H9 (cell line): ENCODE results near the gene SLPI. TPM values are rescaled to one million over a fixed set of nuclear protein-coding genes. Genes with fewer than 3 reads are reported as not detected.

ENCODE experiments used
- DNase-seq: peaks from one replicate; pipeline ENCODE4 v3.0.0-alpha.2; 2017
- H2AFZ ChIP-seq: one replicate; pipeline ENCODE4 v1.6.1; 2013; ENCODE audit warnings: mild to moderate bottlenecking, low read length, control low read depth, moderate library complexity
- H2AK5ac ChIP-seq: 2 replicates; pipeline ENCODE4 v1.6.1; 2013; ENCODE audit warnings: low read length, control low read depth, mixed read lengths; ENCODE audit not compliant: insufficient read length
- H2BK120ac ChIP-seq: one replicate; pipeline ENCODE4 v1.6.1; 2013; ENCODE audit warnings: low read depth, mild to moderate bottlenecking, low read length, control low read depth, inconsistent platforms; ENCODE audit not compliant: poor library complexity, severe bottlenecking
- H2BK12ac ChIP-seq: 2 replicates; pipeline ENCODE4 v1.6.1; 2013; ENCODE audit warnings: low read length, control low read depth, mixed read lengths, low read depth; ENCODE audit not compliant: insufficient read length
- H2BK15ac ChIP-seq: 2 replicates; pipeline ENCODE4 v1.6.1; 2013; ENCODE audit warnings: low read depth, low read length, control low read depth
- H2BK20ac ChIP-seq: one replicate; pipeline ENCODE4 v1.6.1; 2013; ENCODE audit warnings: low read depth, mild to moderate bottlenecking, low read length, control low read depth, inconsistent platforms; ENCODE audit not compliant: poor library complexity, severe bottlenecking
- H2BK5ac ChIP-seq: 2 replicates; pipeline ENCODE4 v1.6.1; 2013; ENCODE audit warnings: low read length, control low read depth, mixed read lengths; ENCODE audit not compliant: insufficient read length
- H3K14ac ChIP-seq: 2 replicates; pipeline ENCODE4 v1.6.1; 2013; ENCODE audit warnings: low read length, control low read depth; ENCODE audit not compliant: insufficient read depth
- H3K18ac ChIP-seq: 2 replicates; pipeline ENCODE4 v1.6.1; 2013; ENCODE audit warnings: low read depth, mild to moderate bottlenecking, mixed read lengths, low read length, control low read depth; ENCODE audit not compliant: insufficient read length
- H3K23ac ChIP-seq: 2 replicates; pipeline ENCODE4 v1.6.1; 2013; ENCODE audit warnings: low read length, control low read depth, mixed read lengths, low read depth; ENCODE audit not compliant: insufficient read length
- H3K23me2 ChIP-seq: 2 replicates; pipeline ENCODE4 v1.6.1; 2013; ENCODE audit warnings: low read depth, mild to moderate bottlenecking, mixed read lengths, low read length, control low read depth; ENCODE audit not compliant: insufficient read length, poor library complexity, severe bottlenecking
- H3K27ac ChIP-seq: 2 replicates; pipeline ENCODE4 v1.5.1; 2013; ENCODE audit warnings: low read length, control low read depth, mixed read lengths, low read depth; ENCODE audit not compliant: insufficient read length
- H3K27me3 ChIP-seq: 2 replicates; pipeline ENCODE4 v1.6.1; 2013; ENCODE audit warnings: low read length, control low read depth, inconsistent platforms; ENCODE audit not compliant: insufficient read depth
- H3K4ac ChIP-seq: 2 replicates; pipeline ENCODE4 v1.6.1; 2013; ENCODE audit warnings: low read depth, mild to moderate bottlenecking, control low read depth, inconsistent platforms, low read length, moderate library complexity
- H3K4me1 ChIP-seq: 2 replicates; pipeline ENCODE4 v1.6.1; 2013; ENCODE audit warnings: low read length, control low read depth, inconsistent platforms; ENCODE audit not compliant: insufficient read depth
- H3K4me2 ChIP-seq: 2 replicates; pipeline ENCODE4 v1.6.1; 2013; ENCODE audit warnings: low read length, control low read depth, mixed read lengths; ENCODE audit not compliant: insufficient read length, insufficient read depth
- H3K56ac ChIP-seq: 2 replicates; pipeline ENCODE4 v1.6.1; 2013; ENCODE audit warnings: low read depth, mild to moderate bottlenecking, mixed read lengths, low read length, control low read depth; ENCODE audit not compliant: insufficient read length
- H3K79me1 ChIP-seq: 2 replicates; pipeline ENCODE4 v1.6.1; 2013; ENCODE audit warnings: low read depth, mild to moderate bottlenecking, moderate library complexity, low read length, control low read depth, inconsistent platforms; ENCODE audit not compliant: insufficient read depth, poor library complexity, severe bottlenecking
- H3K79me2 ChIP-seq: 2 replicates; pipeline ENCODE4 v1.6.1; 2013; ENCODE audit warnings: low read length, control low read depth, inconsistent platforms; ENCODE audit not compliant: insufficient read depth
- H3K9ac ChIP-seq: 2 replicates; pipeline ENCODE4 v1.6.1; 2013; ENCODE audit warnings: low read length, control low read depth, mixed read lengths; ENCODE audit not compliant: insufficient read length; ENCODE audit errors: extremely low read depth
- H3K9me3 ChIP-seq: one replicate; pipeline ENCODE4 v1.6.1; 2013; ENCODE audit warnings: low read depth, low read length, inconsistent platforms; ENCODE audit not compliant: control insufficient read depth
- H3T11ph ChIP-seq: one replicate; pipeline ENCODE4 v1.6.1; 2013; ENCODE audit warnings: mild to moderate bottlenecking, low read length, control low read depth, inconsistent platforms
- H4K20me1 ChIP-seq: one replicate; pipeline ENCODE4 v1.6.1; 2013; ENCODE audit not compliant: control insufficient read depth, insufficient read length, insufficient read depth
- H4K5ac ChIP-seq: 2 replicates; pipeline ENCODE4 v1.6.1; 2013; ENCODE audit warnings: low read depth, mild to moderate bottlenecking, mixed read lengths, low read length, control low read depth; ENCODE audit not compliant: insufficient read length
- H4K8ac ChIP-seq: replicated peaks from 2 replicates; pipeline ENCODE4 v1.6.1; 2013; ENCODE audit warnings: low read length, control low read depth, mixed read lengths, low read depth; ENCODE audit not compliant: insufficient read length
- H4K91ac ChIP-seq: 2 replicates; pipeline ENCODE4 v1.6.1; 2013; ENCODE audit warnings: low read depth, mild to moderate bottlenecking, moderate library complexity, mixed read lengths, low read length, control low read depth; ENCODE audit not compliant: insufficient read length
- H3K27ac Mint-ChIP-seq, 3 experiments: 2 replicates in 2 of 3; 3 replicates in 1 of 3; pipeline ENCODE4 v1.8.0; 2020 to 2021; ENCODE audit warnings: mixed read lengths in 3 of 3, mild to moderate bottlenecking in 1 of 3, moderate library complexity in 1 of 3
- H3K27me3 Mint-ChIP-seq: 2 replicates; pipeline ENCODE4 v1.8.0; 2021; ENCODE audit warnings: low read depth, mild to moderate bottlenecking, moderate library complexity, mixed read lengths
- H3K36me3 Mint-ChIP-seq, 3 experiments: 2 replicates in 2 of 3; 3 replicates in 1 of 3; pipeline ENCODE4 v1.8.0; 2020 to 2021; ENCODE audit warnings: low read depth in 3 of 3, mixed read lengths in 3 of 3; ENCODE audit not compliant: insufficient read depth in 1 of 3
- H3K4me1 Mint-ChIP-seq, 2 experiments: 2 replicates each; pipeline ENCODE4 v1.8.0; 2020; ENCODE audit warnings: mixed read lengths in 2 of 2
- H3K4me3 Mint-ChIP-seq, 2 experiments: 2 replicates in 1 of 2; 3 replicates in 1 of 2; pipeline ENCODE4 v1.8.0; 2020 to 2021; ENCODE audit warnings: mild to moderate bottlenecking in 2 of 2, mixed read lengths in 2 of 2, moderate library complexity in 1 of 2
- H3K9me3 Mint-ChIP-seq, 2 experiments: 2 replicates in 1 of 2; 3 replicates in 1 of 2; pipeline ENCODE4 v1.8.0; 2020; ENCODE audit warnings: mild to moderate bottlenecking in 2 of 2, mixed read lengths in 2 of 2, moderate library complexity in 1 of 2
- CTCF ChIP-seq: fragments of 200-600 bp; sonication (generic); conservative IDR thresholded peaks from 3 replicates; pipeline ENCODE4 v1.8.0; 2021; ENCODE audit warnings: antibody characterized with exemption, mild to moderate bottlenecking
- WGBS: extraction: QIAGEN DNeasy Blood & Tissue Kit; methylation state at CpG from one replicate; pipeline ENCODE4 v1.1.7; 2013; ENCODE audit warnings: missing lambda C conversion rate, low lambda C conversion rate, mixed read lengths; ENCODE audit not compliant: insufficient read length; ENCODE audit errors: extremely low coverage; 5-methylcytosine and 5-hydroxymethylcytosine counted together
- total RNA-seq: library from RNA; stranded (reverse); gene quantifications from 2 replicates; pipeline ENCODE4 v1.2.1, GENCODE V29; 2021

The SLPI gene
- total RNA-seq, 1 experiment from 2014 or later, result not detected

- H3K79me1 ChIP-seq, result no peaks in the 10 kb centered on the region
- H3T11ph ChIP-seq, result no peak overlapping the region
- Mint-ChIP-seq H3K27me3 (peaks cover 25% of the 10 kb centered on the region), H3K36me3 (no peaks in the 10 kb centered on the region), H3K4me3 (no peak overlapping the region), H3K9me3 (no peaks in the 10 kb centered on the region), H3K4me1 (no peaks in the 10 kb centered on the region), H3K27ac (no peak overlapping the region)
- H4K20me1 ChIP-seq, result no peaks in the 10 kb centered on the region
- no peaks in the 10 kb centered on the region for H3K9me3 ChIP-seq
- H2BK15ac ChIP-seq, result no peak overlapping the region
- DNase-seq, result no peak
- H3K9ac ChIP-seq, result no peak overlapping the region
- no peak overlapping the region for H3K56ac ChIP-seq
- H3K23ac ChIP-seq, result no peak overlapping the region
- no CpG with 5 or more reads among the region's 5 CpGs for WGBS
- no peak for TF ChIP-seq CTCF
- H3K4me1 ChIP-seq, result no peaks in the 10 kb centered on the region
- no peak overlapping the region for H4K5ac ChIP-seq
- no peak overlapping the region for H3K14ac ChIP-seq
- H2BK5ac ChIP-seq, result no peak overlapping the region
- H2AK5ac ChIP-seq, result no peak overlapping the region
- H4K8ac ChIP-seq, result no peak overlapping the region
- H2BK120ac ChIP-seq, result no peak overlapping the region
- no peak overlapping the region for H3K4ac ChIP-seq
- H3K27me3 ChIP-seq, result no peaks in the 10 kb centered on the region
- H4K91ac ChIP-seq, result no peak overlapping the region
- H3K79me2 ChIP-seq, result no peaks in the 10 kb centered on the region
- no peak overlapping the region for H2BK20ac ChIP-seq
- no peak overlapping the region for H3K4me2 ChIP-seq
- no peak overlapping the region for H3K18ac ChIP-seq
- no peak overlapping the region for H3K27ac ChIP-seq
- H2AFZ ChIP-seq, result no peak overlapping the region
- H2BK12ac ChIP-seq, result no peak overlapping the region
- no peaks in the 10 kb centered on the region for H3K23me2 ChIP-seq
Observed at GRCh38 chr20:45251884-45252560, 2.3 kb downstream of the SLPI start.
